Measurements from ENCODE around the gene SLC35A5. TPM values are rescaled to one million over a fixed set of nuclear protein-coding genes. Genes with fewer than 3 reads are reported as not detected.

Gene SLC35A5
- total RNA-seq, 1 experiment from 2014 or later = 37.8 TPM

DNA sequence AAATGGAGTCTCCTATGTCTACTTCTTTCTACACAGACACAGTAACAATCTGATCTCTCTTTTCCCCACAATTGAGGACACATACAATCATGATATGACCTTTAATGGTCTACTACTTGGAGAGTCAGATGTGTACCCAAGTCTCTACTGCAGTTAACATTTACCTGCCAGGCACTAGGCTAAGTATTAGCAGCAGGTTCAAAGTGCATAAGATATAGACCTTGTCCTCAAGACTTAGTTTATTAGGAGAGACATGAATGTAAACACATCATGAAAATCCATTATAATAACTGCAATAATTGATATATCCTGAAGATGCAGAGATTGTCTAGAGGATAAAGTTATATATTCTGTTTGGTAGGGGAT lies 3.1 kb downstream of the SLC35A5 start:
- H3K4me1 ChIP-seq (ENCODE audit: control insufficient read depth, insufficient read depth, low read length) = peaks cover 10% of the 10 kb centered on the region; the same call in 1 of the 2 replicates
- ChIA-PET POLR2A (no interaction called here), CTCF (no interaction called here)
- ATAC-seq (no peak), DNase-seq (ENCODE audit: low read depth, low spot score) (no peak)
- H3K27me3 ChIP-seq (ENCODE audit: control insufficient read depth, insufficient read depth, low read length) = no peaks in the 10 kb centered on the region
- peaks cover 7% of the 10 kb centered on the region; the same call in 1 of the 2 replicates for H3K36me3 ChIP-seq (ENCODE audit: control insufficient read depth, insufficient read depth, low read length)
- in situ Hi-C loops (cut with HindIII; ENCODE audit: low pct_unique_long_range_greater_than_20kb, low sequenced_read_pairs) (no loop called here), intact Hi-C loops (cut with micrococcal nuclease; ENCODE audit: unreplicated experiment) (no loop called here)
- BruUV-seq (replicated peaks) = no TSS peak
- no peaks in the 10 kb centered on the region for H3K9me3 ChIP-seq (ENCODE audit: control insufficient read depth, insufficient read depth, low read depth, low read length)
- TF ChIP-seq SIN3A (IDR thresholded peaks at IDR 0.05; ENCODE audit: borderline replicate concordance, insufficient read depth, low read depth, low read length) (no peak), POLR2AphosphoS5 (IDR thresholded peaks at IDR 0.05; ENCODE audit: low read depth, low read length) (no peak)
- TF ChIP-seq, protein P1, sequence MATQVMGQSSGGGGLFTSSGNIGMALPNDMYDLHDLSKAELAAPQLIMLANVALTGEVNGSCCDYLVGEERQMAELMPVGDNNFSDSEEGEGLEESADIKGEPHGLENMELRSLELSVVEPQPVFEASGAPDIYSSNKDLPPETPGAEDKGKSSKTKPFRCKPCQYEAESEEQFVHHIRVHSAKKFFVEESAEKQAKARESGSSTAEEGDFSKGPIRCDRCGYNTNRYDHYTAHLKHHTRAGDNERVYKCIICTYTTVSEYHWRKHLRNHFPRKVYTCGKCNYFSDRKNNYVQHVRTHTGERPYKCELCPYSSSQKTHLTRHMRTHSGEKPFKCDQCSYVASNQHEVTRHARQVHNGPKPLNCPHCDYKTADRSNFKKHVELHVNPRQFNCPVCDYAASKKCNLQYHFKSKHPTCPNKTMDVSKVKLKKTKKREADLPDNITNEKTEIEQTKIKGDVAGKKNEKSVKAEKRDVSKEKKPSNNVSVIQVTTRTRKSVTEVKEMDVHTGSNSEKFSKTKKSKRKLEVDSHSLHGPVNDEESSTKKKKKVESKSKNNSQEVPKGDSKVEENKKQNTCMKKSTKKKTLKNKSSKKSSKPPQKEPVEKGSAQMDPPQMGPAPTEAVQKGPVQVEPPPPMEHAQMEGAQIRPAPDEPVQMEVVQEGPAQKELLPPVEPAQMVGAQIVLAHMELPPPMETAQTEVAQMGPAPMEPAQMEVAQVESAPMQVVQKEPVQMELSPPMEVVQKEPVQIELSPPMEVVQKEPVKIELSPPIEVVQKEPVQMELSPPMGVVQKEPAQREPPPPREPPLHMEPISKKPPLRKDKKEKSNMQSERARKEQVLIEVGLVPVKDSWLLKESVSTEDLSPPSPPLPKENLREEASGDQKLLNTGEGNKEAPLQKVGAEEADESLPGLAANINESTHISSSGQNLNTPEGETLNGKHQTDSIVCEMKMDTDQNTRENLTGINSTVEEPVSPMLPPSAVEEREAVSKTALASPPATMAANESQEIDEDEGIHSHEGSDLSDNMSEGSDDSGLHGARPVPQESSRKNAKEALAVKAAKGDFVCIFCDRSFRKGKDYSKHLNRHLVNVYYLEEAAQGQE (IDR thresholded peaks at IDR 0.05; ENCODE audit: insufficient read depth in 1 of 2, low read depth in 2 of 2, low read length in 1 of 2) = no peak
- TF ChIP-seq, protein P2, sequence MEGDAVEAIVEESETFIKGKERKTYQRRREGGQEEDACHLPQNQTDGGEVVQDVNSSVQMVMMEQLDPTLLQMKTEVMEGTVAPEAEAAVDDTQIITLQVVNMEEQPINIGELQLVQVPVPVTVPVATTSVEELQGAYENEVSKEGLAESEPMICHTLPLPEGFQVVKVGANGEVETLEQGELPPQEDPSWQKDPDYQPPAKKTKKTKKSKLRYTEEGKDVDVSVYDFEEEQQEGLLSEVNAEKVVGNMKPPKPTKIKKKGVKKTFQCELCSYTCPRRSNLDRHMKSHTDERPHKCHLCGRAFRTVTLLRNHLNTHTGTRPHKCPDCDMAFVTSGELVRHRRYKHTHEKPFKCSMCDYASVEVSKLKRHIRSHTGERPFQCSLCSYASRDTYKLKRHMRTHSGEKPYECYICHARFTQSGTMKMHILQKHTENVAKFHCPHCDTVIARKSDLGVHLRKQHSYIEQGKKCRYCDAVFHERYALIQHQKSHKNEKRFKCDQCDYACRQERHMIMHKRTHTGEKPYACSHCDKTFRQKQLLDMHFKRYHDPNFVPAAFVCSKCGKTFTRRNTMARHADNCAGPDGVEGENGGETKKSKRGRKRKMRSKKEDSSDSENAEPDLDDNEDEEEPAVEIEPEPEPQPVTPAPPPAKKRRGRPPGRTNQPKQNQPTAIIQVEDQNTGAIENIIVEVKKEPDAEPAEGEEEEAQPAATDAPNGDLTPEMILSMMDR (IDR thresholded peaks at IDR 0.05) = no peak
- H3K27ac ChIP-seq (ENCODE audit: low read length) = no peak overlapping the region
- no peak overlapping the region for H3K4me3 ChIP-seq (ENCODE audit: low read depth in 2 of 2, low read length in 2 of 2)

DNA sequence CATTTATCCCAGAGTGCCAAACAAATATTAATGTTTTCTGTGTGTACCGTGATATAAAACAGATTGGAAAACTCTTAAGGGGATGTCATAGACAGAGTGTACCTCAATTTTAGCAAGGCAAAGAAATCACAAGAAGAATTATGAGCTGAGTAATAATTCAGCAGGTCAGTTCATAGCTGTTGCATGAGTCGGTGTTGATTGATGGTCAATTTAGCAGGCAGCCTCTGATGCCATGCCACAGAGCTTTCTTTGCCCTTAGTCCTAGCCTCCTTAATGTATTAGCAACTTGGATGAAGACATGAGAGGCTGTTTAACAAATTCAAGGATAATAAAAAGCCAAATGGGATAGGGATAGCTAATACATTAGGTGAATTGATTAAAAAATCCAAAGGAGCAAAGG lies 6.8 kb downstream of the SLC35A5 start:
- no TSS peak for BruUV-seq (replicated peaks)
- TF ChIP-seq, protein P2 (IDR thresholded peaks at IDR 0.05) = no peak
- TF ChIP-seq POLR2AphosphoS5 (IDR thresholded peaks at IDR 0.05; ENCODE audit: low read depth, low read length) (no peak), TCF7L2 (IDR thresholded peaks at IDR 0.05; ENCODE audit: low read depth, low read length) (no peak), SIN3A (IDR thresholded peaks at IDR 0.05; ENCODE audit: borderline replicate concordance, insufficient read depth, low read depth, low read length) (no peak)
- TF ChIP-seq, protein P1 (IDR thresholded peaks at IDR 0.05; ENCODE audit: insufficient read depth in 1 of 2, low read depth in 2 of 2, low read length in 1 of 2) = no peak
- in situ Hi-C loops (cut with HindIII; ENCODE audit: low pct_unique_long_range_greater_than_20kb, low sequenced_read_pairs) = no loop called here
- no peak for ATAC-seq
- H3K4me3 ChIP-seq (ENCODE audit: low read depth in 2 of 2, low read length in 2 of 2) = no peak overlapping the region
- POLR2A ChIA-PET = no interaction called here
- no peaks in the 10 kb centered on the region; the same call in 1 of the 2 replicates for H3K4me1 ChIP-seq (ENCODE audit: control insufficient read depth, insufficient read depth, low read length)
- H3K9me3 ChIP-seq (ENCODE audit: control insufficient read depth, insufficient read depth, low read depth, low read length) = no peaks in the 10 kb centered on the region
- intact Hi-C loops (cut with micrococcal nuclease; ENCODE audit: unreplicated experiment) = no loop called here
- peaks cover 2% of the 10 kb centered on the region for H3K36me3 ChIP-seq (ENCODE audit: control insufficient read depth, insufficient read depth, low read length)
- no peak overlapping the region for H3K27ac ChIP-seq (ENCODE audit: low read length)
- DNase-seq (ENCODE audit: low read depth, low spot score) = peak; percentile 25
- CTCF ChIA-PET = interaction anchor here (0.5 kb wide), 1 partner anchor 276 kb away, joined by 7 read pairs; no protein-coding TSS in a partner anchor
- H3K27me3 ChIP-seq (ENCODE audit: control insufficient read depth, insufficient read depth, low read length) = no peaks in the 10 kb centered on the region
